T-helper 22 cell (primary cell): ENCODE measurements around the gene GABRG1.

Experiments
- DNase-seq: peaks from one replicate; pipeline ENCODE4 v3.0.0-alpha.2; 2020; ENCODE audit warnings: low read depth

Gene GABRG1

GRCh38 chr4:46123913-46124755 is at the start of gene GABRG1:
Gene GABRG1, minus strand, starts transcription at chr4:46124054. Its CDS starts 141 bp downstream, at chr4:46123913.
- no peak for DNase-seq

GRCh38 chr4:46146993-46147392 is 23.1 kb upstream of the GABRG1 start:
- no peak for DNase-seq

- no peak for DNase-seq
Measured at GRCh38 chr4:46131498-46132057, 7.7 kb upstream of the GABRG1 start.

- DNase-seq = no peak
Measured at GRCh38 chr4:46124773-46125413, 1.0 kb upstream of the GABRG1 start.

GRCh38 chr4:46081674-46082073 is 42.2 kb downstream of the GABRG1 start:
- no peak for DNase-seq

- DNase-seq = no peak
Measured at GRCh38 chr4:46081248-46081647, 42.6 kb downstream of the GABRG1 start.

GRCh38 chr4:46073778-46074177 is 50.1 kb downstream of the GABRG1 start:
- no peak for DNase-seq

GRCh38 chr4:46051392-46051791 is 72.5 kb downstream of the GABRG1 start:
- no peak for DNase-seq

GRCh38 chr4:46032056-46032455 is 91.8 kb downstream of the GABRG1 start:
- DNase-seq = no peak

GRCh38 chr4:46016306-46016705 is 107.5 kb downstream of the GABRG1 start:
- no peak for DNase-seq

- DNase-seq = no peak
Measured at GRCh38 chr4:45992728-45993127, 131.1 kb downstream of the GABRG1 start.

- DNase-seq = no peak
Measured at GRCh38 chr4:45989775-45990174, 134.1 kb downstream of the GABRG1 start.

GRCh38 chr4:45987858-45988257 is 136.0 kb downstream of the GABRG1 start:
- DNase-seq = no peak
